ENCODE results near the gene ACVR1B. TPM values are rescaled to one million over a fixed set of nuclear protein-coding genes. Genes with fewer than 3 reads are reported as not detected.

ACVR1B gene
- total and polyA plus RNA-seq, 2 donors (not counting 3 experiments of a cell fraction or from before 2014, with no cell fraction given), result 29.0 to 33.7 TPM

GRCh38 chr12:51904951-51905470 is 46.5 kb upstream of the ACVR1B start:
- Histone ChIP-seq H3K9me1 (replicated peaks; ENCODE audit: control insufficient read depth, extremely low read depth, insufficient read depth, low read length) (no peaks in the 10 kb centered on the region), H3K27ac (ENCODE audit: insufficient read depth, low read depth, low read length) (peak overlapping the region; percentile 99), H3K9ac (replicated peaks; ENCODE audit: extremely low read depth, insufficient read depth, low read length) (peak overlapping the region; percentile 95), H3K36me3 (ENCODE audit: control insufficient read depth in 2 of 2, extremely low read depth in 1 of 2, insufficient read depth in 2 of 2, low read length in 2 of 2) (no peaks in the 10 kb centered on the region), H3K27me3 (ENCODE audit: control insufficient read depth in 2 of 2, insufficient read depth in 2 of 2, low read length in 2 of 2) (no peaks in the 10 kb centered on the region), H3K4me3 (replicated peaks in 1 of 3; ENCODE audit: insufficient read depth in 1 of 3, low read depth in 1 of 3, low read length in 3 of 3) (no peak overlapping the region), H3K4me1 (ENCODE audit: control insufficient read depth, extremely low read depth, insufficient read depth, low read length) (peaks cover 59% of the 10 kb centered on the region), H3K4me2 (ENCODE audit: insufficient read depth, low read length) (peak overlapping the region; percentile 65), H2AFZ (ENCODE audit: low read depth, low read length) (no peak overlapping the region), H4K20me1 (replicated peaks; ENCODE audit: control insufficient read depth, extremely low read depth, insufficient read depth, low read length) (no peaks in the 10 kb centered on the region), H3K9me3 (replicated peaks; ENCODE audit: control insufficient read depth, insufficient read depth, low read length) (no peaks in the 10 kb centered on the region), H3K79me2 (ENCODE audit: control insufficient read depth, insufficient read depth, low read length) (peaks cover 31% of the 10 kb centered on the region)
- no peak for DNase-seq (ENCODE audit: low read depth, low spot score)
- no peak for FAIRE-seq
- dilution Hi-C loops (cut with MboI; ENCODE audit: extremely low pct_ligation_motif_present, low sequenced_read_pairs), result no loop called here
- intact Hi-C loops (cut with micrococcal nuclease), result loop anchor here (1.0 kb wide), 1 partner anchor 8 kb away; no protein-coding TSS in a partner anchor
- TF ChIP-seq JUN (IDR thresholded peaks at IDR 0.05; ENCODE audit: borderline replicate concordance, insufficient read depth, insufficient read length, low read depth) (no peak), GATA2 (IDR thresholded peaks at IDR 0.05; ENCODE audit: insufficient read depth, insufficient read length, low read depth, low read length) (peak; percentile 33)
- POLR2A ChIA-PET, result interaction anchor here (0.7 to 3.6 kb wide), 8 partner anchors 8 to 301 kb away, joined by 3 to 18 read pairs (median 6); partner anchors contain the start of gene TAMALIN
- CTCF ChIA-PET, result interaction anchor here (0.8 to 11.4 kb wide), 5 partner anchors 8 to 118 kb away, joined by 3 to 286 read pairs (median 3); partner anchors contain the start of gene ANKRD33
- BruUV-seq (replicated peaks), result TSS peak; percentile 92

- TF ChIP-seq POLR2AphosphoS5 (IDR thresholded peaks at IDR 0.05; ENCODE audit: insufficient read depth, low read depth, low read length), result peak; percentile 62
- peak; percentile 54 for TF ChIP-seq MYC (IDR thresholded peaks at IDR 0.05; ENCODE audit: low read depth, low read length)
- TF ChIP-seq FOS (IDR thresholded peaks at IDR 0.05; ENCODE audit: borderline replicate concordance, insufficient read depth, low read length), result peak; percentile 62
- TF ChIP-seq POLR2A (IDR thresholded peaks at IDR 0.05; ENCODE audit: low read depth, low read length), result peak; percentile 48
- peak; percentile 97 for TF ChIP-seq GATA2 (IDR thresholded peaks at IDR 0.05; ENCODE audit: insufficient read depth, insufficient read length, low read depth, low read length)
- peak; percentile 5 for TF ChIP-seq MAX (IDR thresholded peaks at IDR 0.05; ENCODE audit: insufficient read depth, insufficient read length)
- peak; percentile 35 for TF ChIP-seq JUN (IDR thresholded peaks at IDR 0.05; ENCODE audit: borderline replicate concordance, insufficient read depth, insufficient read length, low read depth)
- TF ChIP-seq CTCF (IDR thresholded peaks at IDR 0.05; ENCODE audit: extremely low read depth in 1 of 2, insufficient read depth in 1 of 2, low read depth in 1 of 2, low read length in 2 of 2), result no peak
- TF ChIP-seq EZH2 (IDR thresholded peaks at IDR 0.05; ENCODE audit: borderline replicate concordance, low read depth, low read length, severe bottlenecking), result no peak
- POLR2A ChIA-PET, result interaction anchor here (1.1 to 3.6 kb wide), 6 partner anchors 9 to 101 kb away, joined by 4 to 18 read pairs (median 6); partner anchors contain the start of gene TAMALIN
- no peak overlapping the region for H2AFZ ChIP-seq (ENCODE audit: low read depth, low read length)
- H3K27me3 ChIP-seq (ENCODE audit: control insufficient read depth in 2 of 2, insufficient read depth in 2 of 2, low read length in 2 of 2), result no peaks in the 10 kb centered on the region
- peak; percentile 90 for DNase-seq (ENCODE audit: low read depth, low spot score)
- H3K4me3 ChIP-seq (replicated peaks in 1 of 3; ENCODE audit: insufficient read depth in 1 of 3, low read depth in 1 of 3, low read length in 3 of 3), result peak overlapping the region in 2 of 3 experiments; percentile 10 to 92
- H4K20me1 ChIP-seq (replicated peaks; ENCODE audit: control insufficient read depth, extremely low read depth, insufficient read depth, low read length), result no peaks in the 10 kb centered on the region
- peaks cover 66% of the 10 kb centered on the region for H3K4me1 ChIP-seq (ENCODE audit: control insufficient read depth, extremely low read depth, insufficient read depth, low read length)
- no peaks in the 10 kb centered on the region for H3K9me3 ChIP-seq (replicated peaks; ENCODE audit: control insufficient read depth, insufficient read depth, low read length)
- dilution Hi-C loops (cut with MboI; ENCODE audit: extremely low pct_ligation_motif_present, low sequenced_read_pairs), result no loop called here
- no TSS peak for BruUV-seq (replicated peaks)
- peak; percentile 84 for FAIRE-seq
- no peaks in the 10 kb centered on the region for H3K36me3 ChIP-seq (ENCODE audit: control insufficient read depth in 2 of 2, extremely low read depth in 1 of 2, insufficient read depth in 2 of 2, low read length in 2 of 2)
- CTCF ChIA-PET, result interaction anchor here (0.8 to 11.4 kb wide), 8 partner anchors 9 to 117 kb away, joined by 3 to 286 read pairs (median 4); partner anchors contain the start of gene ANKRD33
- H3K9me1 ChIP-seq (replicated peaks; ENCODE audit: control insufficient read depth, extremely low read depth, insufficient read depth, low read length), result no peaks in the 10 kb centered on the region
- peak overlapping the region; percentile 95 for H3K9ac ChIP-seq (replicated peaks; ENCODE audit: extremely low read depth, insufficient read depth, low read length)
- peaks cover 39% of the 10 kb centered on the region for H3K79me2 ChIP-seq (ENCODE audit: control insufficient read depth, insufficient read depth, low read length)
- intact Hi-C loops (cut with micrococcal nuclease), result loop anchor here (1.0 kb wide), 1 partner anchor 8 kb away; no protein-coding TSS in a partner anchor
- peak overlapping the region; percentile 99 for H3K27ac ChIP-seq (ENCODE audit: insufficient read depth, low read depth, low read length)
- H3K4me2 ChIP-seq (ENCODE audit: insufficient read depth, low read length), result peak overlapping the region; percentile 65
Measured at GRCh38 chr12:51905471-51906429, 45.7 kb upstream of the ACVR1B start.
